Left lung (tissue), 10 donors: ENCODE data around the gene MAST3. TPM values are rescaled to one million over a fixed set of nuclear protein-coding genes. Genes with fewer than 3 reads are reported as not detected.
"Not testable (repeated sequence)": the region's sequence is repeated elsewhere in the genome, so short reads cannot be mapped to it uniquely, and the experiment has no call there.

ENCODE experiments used
- ATAC-seq: fragments of 200-7000 bp; cut with Tn5 transposase; one replicate; pipeline ENCODE4 v1.9.1; 2020; ENCODE audit warnings: moderate library complexity
- DNase-seq, 4 donors: peaks; one replicate each; pipeline ENCODE4 v3.0.0-alpha.2; 2013 to 2020
- H3K27ac ChIP-seq, 2 donors: fragments of 200-600 bp; sonication (generic) in 1 of 2; one replicate each; pipeline versions ENCODE4 v1.5.0 to v1.8.0; 2020 to 2021
- H3K27me3 ChIP-seq, 2 donors: fragments of 200-600 bp; sonication (generic) in 1 of 2; one replicate each; pipeline versions ENCODE4 v1.5.0 to v1.8.0; 2020 to 2021
- H3K36me3 ChIP-seq, 2 donors: fragments of 200-600 bp; sonication (generic) in 1 of 2; one replicate each; pipeline versions ENCODE4 v1.5.0 to v1.8.0; 2020 to 2021
- H3K4me1 ChIP-seq, 2 donors: fragments of 200-600 bp; one replicate each; pipeline ENCODE4 v1.8.0; 2021
- H3K4me3 ChIP-seq, 2 donors: fragments of 200-600 bp; sonication (generic) in 1 of 2; one replicate each; pipeline versions ENCODE4 v1.5.0 to v1.8.0; 2020 to 2021; ENCODE audit warnings: mild to moderate bottlenecking in 1 of 2
- H3K9me3 ChIP-seq, 2 donors: fragments of 200-600 bp; sonication (generic) in 1 of 2; one replicate each; pipeline versions ENCODE4 v1.5.0 to v1.8.0; 2020 to 2021
- CTCF ChIP-seq, 2 donors: fragments of 200-600 bp; sonication (generic) in 1 of 2; IDR thresholded peaks; one replicate each; pipeline versions ENCODE4 v1.5.0 to v1.8.0; 2021; ENCODE audit warnings: antibody characterized with exemption in 2 of 2
- intact Hi-C, 2 donors: fragments of 100-400 bp; cut with DNase I; formaldehyde crosslinking; loops; one replicate each; pipeline versions ENCODE4 v1.11.2 to v1.14.2; 2022
- polyA plus RNA-seq, 6 donors: library from polyadenylated mRNA; unstranded; fragments of 120-200 nt; gene quantifications; one replicate each; pipeline ENCODE4 v1.2.1, GENCODE V29; 2013; ENCODE audit not compliant: insufficient read length in 6 of 6
- total RNA-seq, 2 donors: library from RNA; stranded (reverse); fragmentation: NEBNext Ultra II Directional; extraction: Animal tissue kit (Norgen Biotek cat#: 25700); gene quantifications; one replicate each; pipeline ENCODE4 v1.2.1, GENCODE V29; 2021
- donor health status: DM: no; HTN: yes; CAD: no.
- donor health status: DM: no; HTN: no; CAD: no.

The MAST3 gene
- total and polyA plus RNA-seq, 8 donors: 4.7 to 30.3 (median 6.7) TPM

- H3K27ac ChIP-seq: peak overlapping the region; percentile 37 to 56
- no peaks in the 10 kb centered on the region for H3K27me3 ChIP-seq
- H3K4me3 ChIP-seq: no peak overlapping the region
- ATAC-seq: peak; percentile 26
- peaks cover 36 to 57% of the 10 kb centered on the region in 2 donors for H3K4me1 ChIP-seq
- no peak for TF ChIP-seq CTCF (IDR thresholded peaks at IDR 0.05)
- no peaks in the 10 kb centered on the region for H3K9me3 ChIP-seq
- peaks cover 0 to 12% of the 10 kb centered on the region in 2 donors for H3K36me3 ChIP-seq
- DNase-seq: peak; percentile 74 to 94 (median 91)
- intact Hi-C loops: no loop called here
Observed at GRCh38 chr19:18156841-18157464, 59.4 kb downstream of the MAST3 start.

GRCh38 chr19:18157465-18158063 lies 60.0 kb downstream of the MAST3 start:
- Histone ChIP-seq H3K4me3 (no peak overlapping the region), H3K36me3 (peaks cover 0 to 18% of the 10 kb centered on the region in 2 donors), H3K27me3 (no peaks in the 10 kb centered on the region), H3K9me3 (no peaks in the 10 kb centered on the region), H3K27ac (peak overlapping the region in 1 of 2 donors; percentile 56), H3K4me1 (peaks cover 36 to 55% of the 10 kb centered on the region in 2 donors)
- ATAC-seq (no peak), DNase-seq (peak in 1 of 4 donors; percentile 57)
- TF ChIP-seq CTCF (IDR thresholded peaks at IDR 0.05): no peak
- intact Hi-C loops: no loop called here

GRCh38 chr19:18158467-18158866 lies 60.9 kb downstream of the MAST3 start:
- intact Hi-C loops: no loop called here
- no peaks in the 10 kb centered on the region for H3K27me3 ChIP-seq

GRCh38 chr19:18159059-18159616 lies 61.6 kb downstream of the MAST3 start:
- H3K4me3 ChIP-seq, DNase-seq, H3K27me3 ChIP-seq, intact Hi-C loops, H3K27ac ChIP-seq, ATAC-seq, H3K9me3 ChIP-seq: not testable (repeated sequence)
- peaks cover 30 to 47% of the 10 kb centered on the region in 2 donors for H3K4me1 ChIP-seq
- peaks cover 0 to 34% of the 10 kb centered on the region in 2 donors for H3K36me3 ChIP-seq

More at GRCh38 chr19:18158467-18158866, 60.9 kb downstream of the MAST3 start:
- H3K27ac ChIP-seq: no peak overlapping the region
- TF ChIP-seq CTCF (IDR thresholded peaks at IDR 0.05): no peak
- H3K9me3 ChIP-seq: no peaks in the 10 kb centered on the region
- no peak overlapping the region for H3K4me3 ChIP-seq
- ATAC-seq: no peak
- H3K4me1 ChIP-seq: peaks cover 36 to 53% of the 10 kb centered on the region in 2 donors
- no peak for DNase-seq
- peaks cover 0 to 27% of the 10 kb centered on the region in 2 donors for H3K36me3 ChIP-seq

DNA sequence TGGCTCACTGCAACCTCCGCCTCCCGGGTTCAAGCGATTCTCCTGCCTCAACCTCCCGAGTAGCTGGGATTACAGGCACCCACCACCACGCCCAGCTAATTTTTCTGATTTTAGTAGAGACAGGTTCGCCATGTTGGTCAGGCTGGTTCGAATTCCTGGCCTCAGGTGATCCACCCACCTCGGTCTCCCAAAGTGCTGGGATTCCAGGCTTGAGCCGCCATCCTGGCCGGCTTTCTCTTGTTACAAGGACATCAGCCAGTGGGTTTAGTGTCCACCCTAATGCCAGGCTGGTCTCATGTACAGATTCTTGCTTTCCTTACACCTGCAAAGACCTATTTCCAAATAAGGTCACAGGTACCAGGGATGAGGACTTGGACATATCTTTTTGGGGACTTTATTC lies 62.2 kb downstream of the MAST3 start:
- H3K36me3 ChIP-seq: peaks cover 0 to 40% of the 10 kb centered on the region in 2 donors
- TF ChIP-seq CTCF (IDR thresholded peaks at IDR 0.05): no peak
- ATAC-seq: no peak
- no peak for DNase-seq
- H3K9me3 ChIP-seq: no peaks in the 10 kb centered on the region
- intact Hi-C loops: no loop called here
- H3K4me1 ChIP-seq: peaks cover 27 to 41% of the 10 kb centered on the region in 2 donors
- H3K27ac ChIP-seq: no peak overlapping the region
- H3K4me3 ChIP-seq: no peak overlapping the region
- H3K27me3 ChIP-seq: no peaks in the 10 kb centered on the region
